Measurements from ENCODE around the gene SLC47A2. TPM values are rescaled to one million over a fixed set of nuclear protein-coding genes. Genes with fewer than 3 reads are reported as not detected.

Gene SLC47A2
- total and polyA plus RNA-seq, 2 of the 13 experiments (the other 11 are each of a cell fraction or from before 2014, with no cell fraction given), result 0.04 TPM; not detected in 1

- TF ChIP-seq THRA (CRISPR knock-in tag; IDR thresholded peaks at IDR 0.05; ENCODE audit: borderline replicate concordance) (no peak), ELF4 (CRISPR knock-in tag; IDR thresholded peaks at IDR 0.05; ENCODE audit: borderline replicate concordance) (no peak), RARG (CRISPR knock-in tag; IDR thresholded peaks at IDR 0.05; ENCODE audit: low read depth) (no peak), ARNTL (CRISPR knock-in tag; IDR thresholded peaks at IDR 0.05) (no peak), EEA1 (CRISPR knock-in tag; IDR thresholded peaks at IDR 0.05; ENCODE audit: borderline replicate concordance) (no peak), ZSCAN5A (CRISPR knock-in tag; IDR thresholded peaks at IDR 0.05; ENCODE audit: borderline replicate concordance) (no peak), DMAP1 (CRISPR knock-in tag; IDR thresholded peaks at IDR 0.05) (no peak), ZNF547 (CRISPR knock-in tag; IDR thresholded peaks at IDR 0.05) (no peak), ZKSCAN1 (IDR thresholded peaks at IDR 0.05; ENCODE audit: low read length) (no peak), FIP1L1 (IDR thresholded peaks at IDR 0.05; ENCODE audit: borderline replicate concordance, insufficient read depth, low read depth, low read length) (no peak), POGK (CRISPR knock-in tag; conservative IDR thresholded peaks at IDR 0.05) (no peak), ASH2L (IDR thresholded peaks at IDR 0.05; ENCODE audit: insufficient read length, low read depth, low read length) (no peak), ZNF7 (CRISPR knock-in tag; IDR thresholded peaks at IDR 0.05) (no peak), MATR3 (CRISPR knock-in tag; IDR thresholded peaks at IDR 0.05) (no peak), ZNF557 (CRISPR knock-in tag; IDR thresholded peaks at IDR 0.05) (no peak), GABPB1 (CRISPR knock-in tag; IDR thresholded peaks at IDR 0.05) (peak; percentile 25; the same call in 1 of the 2 replicates), ZNF282 (IDR thresholded peaks at IDR 0.05; ENCODE audit: partially characterized antibody) (no peak), ZMAT5 (CRISPR knock-in tag; IDR thresholded peaks at IDR 0.05; ENCODE audit: borderline replicate concordance, low read depth) (no peak), ZNF12 (CRISPR knock-in tag; IDR thresholded peaks at IDR 0.05) (no peak), TCF12 (IDR thresholded peaks at IDR 0.05) (no peak), TCF12 (CRISPR knock-in tag; IDR thresholded peaks at IDR 0.05) (0 out of 2 replicates have a peak, but pooled peaks have one; percentile 45), SP5 (CRISPR knock-in tag; IDR thresholded peaks at IDR 0.05; ENCODE audit: borderline replicate concordance, low read depth) (peak; percentile 100), E2F5 (CRISPR knock-in tag; conservative IDR thresholded peaks at IDR 0.05) (no peak), MTA3 (CRISPR knock-in tag; IDR thresholded peaks at IDR 0.05) (no peak), ZNF331 (CRISPR knock-in tag; IDR thresholded peaks at IDR 0.05) (0 out of 2 replicates have a peak, but pooled peaks have one; percentile 25), CCAR2 (optimal IDR thresholded peaks at IDR 0.05; ENCODE audit: low read depth, low read length) (no peak)
These were observed 12.4 kb downstream of the SLC47A2 start (continued) for GRCh38 chr17:19703828-19704613.
